Kidney (tissue), 14 donors: ENCODE data around the gene RNASE3. TPM values are rescaled to one million over a fixed set of nuclear protein-coding genes. Genes with fewer than 3 reads are reported as not detected.

ENCODE experiments used
- DNase-seq, 5 donors: peaks; one replicate each; pipeline ENCODE4 v3.0.0-alpha.2; 2013 to 2020
- FAIRE-seq: peaks from 2 replicates; lab custom pipeline; 2012; peaks lifted over from hg19 to GRCh38; lab: Jason Lieb, UNC
- H3K27ac ChIP-seq, 2 donors: one replicate each; pipeline ENCODE4 v1.7.0; 2013; ENCODE audit warnings: low read depth in 2 of 2, low read length in 2 of 2, inconsistent platforms in 1 of 2
- H3K27me3 ChIP-seq: one replicate; pipeline ENCODE4 v1.7.1; 2013; ENCODE audit warnings: low read length, inconsistent platforms; ENCODE audit not compliant: control insufficient read depth, insufficient read depth
- H3K36me3 ChIP-seq, 3 donors: one replicate each; pipeline versions ENCODE4 v1.7.0 to v1.7.1; 2013; ENCODE audit warnings: low read length in 3 of 3, control low read depth in 1 of 3, inconsistent platforms in 1 of 3; ENCODE audit not compliant: insufficient read depth in 3 of 3, control insufficient read depth in 2 of 3
- H3K4me1 ChIP-seq, 3 donors: one replicate each; pipeline versions ENCODE4 v1.7.0 to v1.7.1; 2013; ENCODE audit warnings: low read length in 3 of 3, inconsistent platforms in 1 of 3, low read depth in 1 of 3; ENCODE audit not compliant: control insufficient read depth in 2 of 3, insufficient read depth in 2 of 3
- H3K4me3 ChIP-seq, 3 donors: one replicate each; pipeline versions ENCODE4 v1.7.0 to v1.8.1; 2013; ENCODE audit warnings: low read length in 3 of 3, control low read depth in 1 of 3, inconsistent platforms in 1 of 3
- H3K9ac ChIP-seq, 3 donors: one replicate each; pipeline versions ENCODE4 v1.7.0 to v1.7.1; 2013; ENCODE audit warnings: low read length in 3 of 3, control low read depth in 1 of 3, inconsistent platforms in 1 of 3
- H3K9me3 ChIP-seq, 3 donors: one replicate each; pipeline versions ENCODE4 v1.7.0 to v1.7.1; 2013; ENCODE audit warnings: low read length in 3 of 3, control low read depth in 1 of 3, inconsistent platforms in 1 of 3; ENCODE audit not compliant: control insufficient read depth in 2 of 3, insufficient read depth in 1 of 3
- CTCF ChIP-seq: IDR thresholded peaks from 3 replicates; pipeline ENCODE4 v1.5.1; 2012; ENCODE audit warnings: mild to moderate bottlenecking, moderate library complexity, borderline replicate concordance; ENCODE audit not compliant: insufficient read depth; ENCODE audit errors: extremely low read depth
- intact Hi-C: fragments of 100-400 bp; cut with DNase I; formaldehyde crosslinking; loops from one replicate; pipeline ENCODE4 v1.11.1; 2022
- polyA plus RNA-seq: library from polyadenylated mRNA; stranded (reverse); fragments of 350-450 nt; fragmentation: Illumina TruSeq; extraction: RNeasy Lipid Tissue Mini Kit (QIAGEN cat#74804); gene quantifications from one replicate; pipeline ENCODE4 v1.2.3, GENCODE V29; 2014; ENCODE audit warnings: low read depth, low replicate concordance; ENCODE audit not compliant: insufficient read depth
- total RNA-seq: library from RNA; stranded (reverse); fragmentation: NEBNext Ultra II Directional; extraction: Animal tissue kit (Norgen Biotek cat#: 25700); gene quantifications from one replicate; pipeline ENCODE4 v1.2.1, GENCODE V29; 2021
- donor health status: control.
- donor health status: control.
- donor health status: control.
- donor health status: control.
- donor health status: control.
- donor health status: DM: yes; HTN: yes; CAD: no.
- donor health status: Normal renal cell carcinoma (clear cell type).

Gene RNASE3
- total and polyA plus RNA-seq, 2 donors from 2014 or later, result 0.38 TPM; not detected in 1

DNA sequence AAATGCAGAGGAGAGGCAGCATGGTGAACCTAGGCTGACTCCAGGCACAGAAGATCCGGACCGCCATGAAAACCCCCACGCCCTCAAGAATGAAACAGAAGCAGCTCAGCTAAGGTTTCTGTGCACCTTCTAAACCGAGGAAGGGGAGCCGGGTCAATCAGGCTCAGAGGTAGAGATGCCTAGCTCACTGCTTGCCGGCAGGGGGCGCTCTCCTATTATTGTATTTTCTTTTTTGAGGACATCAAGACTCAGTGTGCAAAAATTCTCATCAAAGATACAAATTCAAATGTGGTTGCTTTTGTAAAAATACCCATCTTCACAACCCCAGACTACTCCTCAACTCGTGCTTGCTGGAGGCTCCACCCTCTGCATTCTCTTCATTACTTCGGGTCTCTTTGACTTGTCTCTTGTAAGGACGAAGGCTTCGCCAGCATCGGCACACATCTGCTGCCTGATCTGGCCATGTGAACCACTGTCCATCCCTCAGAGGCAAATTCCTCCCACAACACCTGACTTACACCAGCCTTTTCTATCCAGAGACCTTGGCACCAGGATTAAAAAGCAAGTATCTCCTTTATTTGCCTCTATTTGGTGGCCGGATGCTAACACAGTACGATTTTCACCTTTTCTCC lies 33.4 kb upstream of the RNASE3 start:
- Histone ChIP-seq H3K9me3 (no peaks in the 10 kb centered on the region), H3K36me3 (no peaks in the 10 kb centered on the region), H3K9ac (no peak overlapping the region), H3K27me3 (no peaks in the 10 kb centered on the region), H3K4me1 (peaks cover 0 to 3% (median 0%) of the 10 kb centered on the region in 3 donors), H3K4me3 (no peak overlapping the region), H3K27ac (no peak overlapping the region)
- DNase-seq, result peak in 4 of 5 donors; percentile 69 to 77 (median 72)
- intact Hi-C loops, result loop anchor here (10.0 kb wide), 1 partner anchor 163 kb away; no protein-coding TSS in a partner anchor
- TF ChIP-seq CTCF, result peak; percentile 75
- no peak for FAIRE-seq

DNA sequence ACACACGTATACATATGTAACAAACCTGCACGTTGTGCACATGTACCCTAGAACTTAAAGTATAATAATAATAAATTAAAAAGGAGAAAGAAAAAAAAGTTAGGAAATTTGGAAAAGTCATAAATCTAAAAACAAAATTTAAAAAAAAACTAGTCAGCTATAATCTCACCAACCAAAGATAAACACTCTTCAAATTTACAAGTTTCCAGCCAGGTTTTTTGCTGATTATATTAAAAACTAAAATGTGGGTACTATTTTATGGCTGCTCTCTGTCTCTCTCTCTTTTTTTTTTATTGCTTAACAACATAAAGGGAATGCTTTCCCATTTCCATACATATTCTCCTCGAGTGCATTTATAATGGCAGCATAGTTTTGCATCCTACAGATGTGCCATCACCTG lies 25.0 kb upstream of the RNASE3 start:
- Histone ChIP-seq H3K4me1 (no peaks in the 10 kb centered on the region), H3K36me3 (no peaks in the 10 kb centered on the region), H3K9ac (no peak overlapping the region), H3K27me3 (no peaks in the 10 kb centered on the region), H3K4me3 (no peak overlapping the region), H3K27ac (no peak overlapping the region), H3K9me3 (no peaks in the 10 kb centered on the region)
- intact Hi-C loops, result no loop called here
- FAIRE-seq (no peak), DNase-seq (no peak)
- TF ChIP-seq CTCF, result no peak

DNA sequence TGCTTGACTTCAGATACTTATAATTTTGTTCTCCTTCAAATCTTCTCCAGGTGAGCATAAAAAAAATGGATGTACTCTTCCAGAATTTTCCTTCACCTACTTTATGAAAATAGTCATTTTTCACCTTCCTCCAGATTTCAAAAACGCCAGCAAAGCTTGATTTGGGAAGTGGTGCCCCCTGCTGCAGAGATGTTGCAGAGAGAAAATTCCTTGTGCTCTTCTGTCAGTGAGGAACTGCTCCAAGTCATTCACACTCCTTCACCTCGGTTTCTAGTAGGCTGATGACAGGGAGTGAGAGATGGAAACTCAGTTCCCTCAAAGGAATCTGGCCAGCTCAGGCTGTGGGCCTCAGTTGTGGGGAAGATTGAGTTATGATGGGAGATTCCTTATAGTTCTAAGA lies 24.2 kb upstream of the RNASE3 start:
- DNase-seq (peak in 1 of 5 donors; percentile 26), FAIRE-seq (no peak)
- Histone ChIP-seq H3K9ac (no peak overlapping the region), H3K9me3 (no peaks in the 10 kb centered on the region), H3K27me3 (no peaks in the 10 kb centered on the region), H3K27ac (no peak overlapping the region), H3K4me1 (no peaks in the 10 kb centered on the region), H3K36me3 (no peaks in the 10 kb centered on the region), H3K4me3 (no peak overlapping the region)
- intact Hi-C loops, result no loop called here
- peak; percentile 15 for TF ChIP-seq CTCF
